ENCODE measurements around the gene NEK7. TPM values are rescaled to one million over a fixed set of nuclear protein-coding genes. Genes with fewer than 3 reads are reported as not detected.

Gene NEK7
- total and polyA plus RNA-seq, 2 of the 4 experiments (the other 2 are of a cell fraction), result 89.0 to 467 TPM

DNA sequence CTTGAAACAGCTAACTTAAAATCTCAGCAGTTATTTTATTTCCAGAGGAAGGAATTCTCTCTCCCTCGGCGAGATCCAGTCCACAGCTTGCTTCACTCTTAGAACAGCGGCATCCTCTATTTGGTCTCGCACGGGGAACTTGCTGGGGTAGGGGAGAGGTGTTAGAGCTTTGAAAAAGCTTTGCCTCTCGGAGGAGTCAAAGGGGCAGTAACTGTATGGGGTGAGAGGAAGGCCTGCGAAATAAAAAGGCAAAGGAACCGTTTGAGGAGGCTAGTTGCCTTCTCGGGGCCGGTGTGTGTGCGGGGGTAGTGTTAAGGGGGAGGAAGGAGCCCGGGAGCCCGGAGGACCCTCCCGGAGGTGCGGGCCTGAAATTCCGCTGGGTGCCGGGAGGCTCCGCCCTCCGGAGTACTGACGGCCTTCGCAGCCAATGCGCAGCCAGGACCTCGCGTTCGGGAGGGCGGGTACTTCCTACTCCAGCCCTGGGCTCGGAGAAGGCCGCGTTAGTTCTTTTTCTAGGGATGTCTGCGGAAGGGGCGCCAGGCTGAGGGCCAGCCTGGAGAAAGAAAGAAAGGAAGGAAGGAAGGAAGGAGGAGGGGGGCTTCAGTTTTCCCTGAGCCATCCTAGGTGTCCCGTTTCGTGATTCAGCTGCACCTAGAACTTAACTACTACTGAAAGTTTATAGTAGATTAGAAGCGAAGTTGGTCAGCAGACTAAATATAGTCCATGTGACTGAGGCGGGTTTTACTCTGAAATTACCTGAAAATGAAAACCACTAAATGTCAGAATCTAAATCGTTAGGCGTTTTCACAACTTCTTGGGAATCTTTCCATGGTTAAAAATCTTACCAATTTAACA, 2.2 kb downstream of the NEK7 start:
- peaks cover 16% of the 10 kb centered on the region; the same call in 1 of the 2 replicates for H4K20me1 ChIP-seq (ENCODE audit: insufficient read depth, low read length)
- H3K23ac ChIP-seq (ENCODE audit: low read depth, low read length), result peak overlapping the region; percentile 98
- dilution Hi-C loops (cut with HindIII; ENCODE audit: low sequenced_read_pairs, unreplicated experiment) (no loop called here), intact Hi-C loops (cut with micrococcal nuclease) (loop anchor here (1.0 to 5.0 kb wide), 4 partner anchors 98 to 306 kb away; partner anchors contain the start of gene LHX9), in situ Hi-C loops (cut with MboI; ENCODE audit: low sequenced_read_pairs) (no loop called here)
- H3K56ac ChIP-seq (ENCODE audit: extremely low read depth, insufficient read depth, low read length), result peak overlapping the region; percentile 85
- peak overlapping the region; percentile 5 for H2AK9ac ChIP-seq (replicated peaks; ENCODE audit: low read depth, low read length, poor library complexity)
- H2BK15ac ChIP-seq (ENCODE audit: low read depth, low read length), result peak overlapping the region; percentile 67; the same call in 1 of the 3 replicates
- H3K4me2 ChIP-seq (ENCODE audit: low read depth, low read length), result peak overlapping the region; percentile 96
- H4K5ac ChIP-seq (ENCODE audit: low read depth, low read length), result peak overlapping the region; percentile 77
- no peaks in the 10 kb centered on the region for H3K36me3 ChIP-seq (ENCODE audit: control insufficient read depth, insufficient read depth, low read length)
- ATAC-seq (ENCODE audit: low read depth) (peak; percentile 84), DNase-seq (peak; percentile 88)
- POLR2A ChIA-PET (ENCODE audit: unreplicated experiment), result no interaction called here
- H2AFZ ChIP-seq (replicated peaks; ENCODE audit: low read length, poor library complexity), result peak overlapping the region; percentile 90
- H3K79me1 ChIP-seq (ENCODE audit: low read depth in 1 of 2, low read length in 2 of 2), result peaks cover 0 to 35% of the 10 kb centered on the region in 2 experiments; a peak in 2 of 4 replicates
- peak overlapping the region; percentile 87 for H2BK5ac ChIP-seq (ENCODE audit: low read depth, low read length, poor library complexity, severe bottlenecking)
- H3K4me1 ChIP-seq (ENCODE audit: control insufficient read depth, insufficient read depth, low read length), result peaks cover 6% of the 10 kb centered on the region
- H3K9ac ChIP-seq (ENCODE audit: low read depth, low read length), result peak overlapping the region; percentile 99
- H3K9me1 ChIP-seq (ENCODE audit: insufficient read depth, low read length), result peaks cover 2% of the 10 kb centered on the region
- peak overlapping the region; percentile 67 for H2BK120ac ChIP-seq (ENCODE audit: low read depth, low read length)
- H2AK5ac ChIP-seq (ENCODE audit: low read depth, low read length), result peak overlapping the region; percentile 72
- no peaks in the 10 kb centered on the region for H3K27me3 ChIP-seq (ENCODE audit: control insufficient read depth, insufficient read depth, low read length)
- peak overlapping the region; percentile 77 for H3K4me3 ChIP-seq (ENCODE audit: insufficient read depth, low read depth, low read length)
- peak overlapping the region; percentile 86 for H3K4ac ChIP-seq (ENCODE audit: low read depth, low read length)
- peak overlapping the region; percentile 85 for H4K91ac ChIP-seq (ENCODE audit: insufficient read depth, low read depth, low read length)
- WGBS, 2 experiments (ENCODE audit: extremely low coverage in 2 of 2, insufficient read length in 1 of 2), result no CpG with 5 or more reads among the region's 37 CpGs
- BruUV-seq (replicated peaks), result no TSS peak
- no peaks in the 10 kb centered on the region for H3K9me3 ChIP-seq (ENCODE audit: control insufficient read depth, insufficient read depth, low read length)
- H3K27ac ChIP-seq (ENCODE audit: insufficient read depth, low read length), result peak overlapping the region; percentile 93
- peak overlapping the region; percentile 87 for H3K18ac ChIP-seq (ENCODE audit: low read depth, low read length)
- no peak overlapping the region for H2BK20ac ChIP-seq (ENCODE audit: low read depth, low read length)
- peak overlapping the region; percentile 92 for H3K14ac ChIP-seq (replicated peaks; ENCODE audit: low read depth, low read length)
- peak overlapping the region; percentile 67 to 96 for H4K8ac ChIP-seq (ENCODE audit: low read depth in 2 of 2, low read length in 2 of 2)
- CTCF ChIA-PET, result interaction anchor here (0.6 to 1.0 kb wide), 3 partner anchors 94 to 333 kb away, joined by 3 read pairs; no protein-coding TSS in a partner anchor
- peak; percentile 85 for TF ChIP-seq POLR2A (IDR thresholded peaks at IDR 0.05; ENCODE audit: low read depth, low read length)
- no peak for TF ChIP-seq CEBPB (IDR thresholded peaks at IDR 0.05; ENCODE audit: low read depth, low read length)
- TF ChIP-seq BHLHE40 (IDR thresholded peaks at IDR 0.05; ENCODE audit: low read depth, low read length), result no peak
- peak; percentile 58; the same call in 1 of the 2 replicates for TF ChIP-seq MAZ (IDR thresholded peaks at IDR 0.05; ENCODE audit: borderline replicate concordance, low read depth, low read length)
- no peak for TF ChIP-seq RAD21 (IDR thresholded peaks at IDR 0.05; ENCODE audit: low read length)
- TF ChIP-seq RFX5 (IDR thresholded peaks at IDR 0.05; ENCODE audit: low read depth, low read length), result no peak
- TF ChIP-seq, protein P1, sequence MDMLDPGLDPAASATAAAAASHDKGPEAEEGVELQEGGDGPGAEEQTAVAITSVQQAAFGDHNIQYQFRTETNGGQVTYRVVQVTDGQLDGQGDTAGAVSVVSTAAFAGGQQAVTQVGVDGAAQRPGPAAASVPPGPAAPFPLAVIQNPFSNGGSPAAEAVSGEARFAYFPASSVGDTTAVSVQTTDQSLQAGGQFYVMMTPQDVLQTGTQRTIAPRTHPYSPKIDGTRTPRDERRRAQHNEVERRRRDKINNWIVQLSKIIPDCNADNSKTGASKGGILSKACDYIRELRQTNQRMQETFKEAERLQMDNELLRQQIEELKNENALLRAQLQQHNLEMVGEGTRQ (IDR thresholded peaks at IDR 0.05; ENCODE audit: low read depth, low read length), result peak; percentile 35; the same call in 1 of the 2 replicates
- TF ChIP-seq, protein P2, sequence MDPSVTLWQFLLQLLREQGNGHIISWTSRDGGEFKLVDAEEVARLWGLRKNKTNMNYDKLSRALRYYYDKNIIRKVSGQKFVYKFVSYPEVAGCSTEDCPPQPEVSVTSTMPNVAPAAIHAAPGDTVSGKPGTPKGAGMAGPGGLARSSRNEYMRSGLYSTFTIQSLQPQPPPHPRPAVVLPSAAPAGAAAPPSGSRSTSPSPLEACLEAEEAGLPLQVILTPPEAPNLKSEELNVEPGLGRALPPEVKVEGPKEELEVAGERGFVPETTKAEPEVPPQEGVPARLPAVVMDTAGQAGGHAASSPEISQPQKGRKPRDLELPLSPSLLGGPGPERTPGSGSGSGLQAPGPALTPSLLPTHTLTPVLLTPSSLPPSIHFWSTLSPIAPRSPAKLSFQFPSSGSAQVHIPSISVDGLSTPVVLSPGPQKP (IDR thresholded peaks at IDR 0.05; ENCODE audit: borderline replicate concordance, low read depth, low read length), result no peak
- no peak for TF ChIP-seq MXI1 (IDR thresholded peaks at IDR 0.05; ENCODE audit: borderline replicate concordance, low read depth, low read length)
- no peak for TF ChIP-seq RCOR1 (IDR thresholded peaks at IDR 0.05; ENCODE audit: insufficient replicate concordance, low read length)
- no peak for TF ChIP-seq NFE2L2 (IDR thresholded peaks at IDR 0.05; ENCODE audit: low read depth, low read length)
- TF ChIP-seq FOS (IDR thresholded peaks at IDR 0.05; ENCODE audit: low read depth, low read length), result no peak
- no peak for TF ChIP-seq MAFK (IDR thresholded peaks at IDR 0.05; ENCODE audit: low read depth, low read length)
- TF ChIP-seq SMC3 (IDR thresholded peaks at IDR 0.05; ENCODE audit: low read depth, low read length), result no peak
- no peak for TF ChIP-seq CHD1 (IDR thresholded peaks at IDR 0.05; ENCODE audit: low read depth, low read length)
